Astrocyte (in vitro differentiated cells and primary cell): ENCODE measurements around the gene MTHFD1.

Source experiments
- CTCF ChIP-seq: IDR thresholded peaks from 2 replicates; pipeline ENCODE4 v1.5.1; 2011; ENCODE audit warnings: low read depth, mild to moderate bottlenecking, inconsistent platforms, low read length, moderate library complexity; ENCODE audit not compliant: insufficient read depth
- EZH2 ChIP-seq: IDR thresholded peaks from 2 replicates; pipeline ENCODE4 v1.6.1; 2012; ENCODE audit warnings: mild to moderate bottlenecking, low read length, inconsistent platforms; ENCODE audit not compliant: insufficient read depth

DNA sequence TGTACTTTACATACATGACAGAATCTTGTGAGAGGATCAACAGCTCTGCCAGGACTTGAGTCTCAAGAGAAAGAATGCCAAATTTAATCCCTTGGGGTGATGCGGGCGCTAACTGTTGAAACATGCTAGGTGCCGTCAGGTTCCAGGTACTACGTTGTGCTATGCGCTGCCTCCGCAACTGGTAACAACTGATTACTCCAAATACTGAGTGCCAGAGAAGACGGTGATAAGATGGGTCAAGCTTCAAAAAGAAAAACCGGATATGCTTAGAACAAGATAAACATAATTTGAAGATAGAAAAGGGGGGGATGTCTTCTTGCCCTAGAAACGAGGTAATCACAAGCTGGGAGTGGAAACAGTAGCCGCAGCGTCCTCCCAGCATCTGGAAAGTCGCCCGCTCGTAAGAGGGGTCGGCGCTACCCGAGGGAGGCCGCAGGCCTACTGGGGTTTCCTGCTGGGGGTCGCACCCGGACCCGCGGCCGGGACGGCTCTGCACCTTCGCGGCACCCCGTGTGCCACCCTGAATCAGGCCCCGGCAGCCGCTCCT lies 114.8 kb downstream of the MTHFD1 start:
- TF ChIP-seq CTCF: no peak
- TF ChIP-seq EZH2: no peak
